Urinary bladder (tissue), 4 donors: ENCODE data around the gene CORIN. TPM values are rescaled to one million over a fixed set of nuclear protein-coding genes. Genes with fewer than 3 reads are reported as not detected.

ENCODE experiments used
- DNase-seq: peaks from one replicate; pipeline ENCODE4 v3.0.0-alpha.2; 2015; ENCODE audit errors: extremely low spot score
- H3K27ac ChIP-seq: one replicate; pipeline ENCODE4 v1.5.1; 2013; ENCODE audit warnings: low read depth, mild to moderate bottlenecking, moderate library complexity
- H3K36me3 ChIP-seq: one replicate; pipeline ENCODE4 v1.6.1; 2013; ENCODE audit warnings: mild to moderate bottlenecking, moderate library complexity; ENCODE audit not compliant: insufficient read depth
- H3K4me1 ChIP-seq: one replicate; pipeline ENCODE4 v1.6.1; 2013; ENCODE audit warnings: mild to moderate bottlenecking, moderate library complexity; ENCODE audit not compliant: insufficient read depth
- H3K4me3 ChIP-seq: one replicate; pipeline ENCODE4 v1.5.1; 2013; ENCODE audit warnings: low read depth, low read length
- WGBS: extraction: QIAGEN DNeasy Blood & Tissue Kit; methylation state at CpG from one replicate; pipeline ENCODE4 v1.1.7; 2013; 5-methylcytosine and 5-hydroxymethylcytosine counted together
- polyA plus RNA-seq: library from polyadenylated mRNA; stranded (reverse); fragments of 200-250 nt; gene quantifications from one replicate; pipeline ENCODE4 v1.2.3, GENCODE V29; 2013
- total RNA-seq: library from RNA; depleted of rRNA; stranded (reverse); fragments of >200 nt; gene quantifications from one replicate; pipeline ENCODE4 v1.2.3, GENCODE V29; 2014
- donor health status: healthy with polysubstance abuse.
- donor health status: healthy.

CORIN gene, protein sequence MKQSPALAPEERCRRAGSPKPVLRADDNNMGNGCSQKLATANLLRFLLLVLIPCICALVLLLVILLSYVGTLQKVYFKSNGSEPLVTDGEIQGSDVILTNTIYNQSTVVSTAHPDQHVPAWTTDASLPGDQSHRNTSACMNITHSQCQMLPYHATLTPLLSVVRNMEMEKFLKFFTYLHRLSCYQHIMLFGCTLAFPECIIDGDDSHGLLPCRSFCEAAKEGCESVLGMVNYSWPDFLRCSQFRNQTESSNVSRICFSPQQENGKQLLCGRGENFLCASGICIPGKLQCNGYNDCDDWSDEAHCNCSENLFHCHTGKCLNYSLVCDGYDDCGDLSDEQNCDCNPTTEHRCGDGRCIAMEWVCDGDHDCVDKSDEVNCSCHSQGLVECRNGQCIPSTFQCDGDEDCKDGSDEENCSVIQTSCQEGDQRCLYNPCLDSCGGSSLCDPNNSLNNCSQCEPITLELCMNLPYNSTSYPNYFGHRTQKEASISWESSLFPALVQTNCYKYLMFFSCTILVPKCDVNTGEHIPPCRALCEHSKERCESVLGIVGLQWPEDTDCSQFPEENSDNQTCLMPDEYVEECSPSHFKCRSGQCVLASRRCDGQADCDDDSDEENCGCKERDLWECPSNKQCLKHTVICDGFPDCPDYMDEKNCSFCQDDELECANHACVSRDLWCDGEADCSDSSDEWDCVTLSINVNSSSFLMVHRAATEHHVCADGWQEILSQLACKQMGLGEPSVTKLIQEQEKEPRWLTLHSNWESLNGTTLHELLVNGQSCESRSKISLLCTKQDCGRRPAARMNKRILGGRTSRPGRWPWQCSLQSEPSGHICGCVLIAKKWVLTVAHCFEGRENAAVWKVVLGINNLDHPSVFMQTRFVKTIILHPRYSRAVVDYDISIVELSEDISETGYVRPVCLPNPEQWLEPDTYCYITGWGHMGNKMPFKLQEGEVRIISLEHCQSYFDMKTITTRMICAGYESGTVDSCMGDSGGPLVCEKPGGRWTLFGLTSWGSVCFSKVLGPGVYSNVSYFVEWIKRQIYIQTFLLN
- total RNA-seq (20.9 TPM), polyA plus RNA-seq (8.6 TPM)

DNA sequence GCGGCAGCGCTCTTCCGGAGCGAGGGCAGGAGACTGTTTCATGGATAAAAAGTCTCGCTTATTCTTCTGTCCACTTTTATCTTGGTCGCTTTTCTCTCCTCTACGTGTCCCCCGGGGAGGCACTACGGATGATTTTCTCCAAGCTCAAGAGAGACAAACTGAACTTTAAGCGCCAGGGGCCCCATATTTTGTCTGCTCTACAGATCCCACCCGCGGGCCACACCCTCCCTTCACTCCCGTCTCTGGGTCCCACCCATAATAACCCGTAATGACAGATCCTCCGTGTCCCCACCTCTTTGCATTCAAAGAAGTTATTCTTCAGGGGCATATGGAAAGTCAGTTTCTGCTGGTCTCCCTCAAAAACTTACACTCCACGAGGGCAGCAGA lies at the start of gene CORIN:
TSS of gene CORIN (minus strand) at position 160 of the 387 bp plus-strand sequence. CDS start at position 42, 118 bp downstream.
- Histone ChIP-seq H3K4me3 (peak within 1 kb of the TSS; percentile 47), H3K27ac (no peak within 1 kb of the TSS), H3K4me1 (no peaks in the 10 kb centered on the region), H3K36me3 (no peaks in the 10 kb centered on the region)
- no peak for DNase-seq
- WGBS: 8% methylated on average over 16 of the region's 16 CpGs

DNA sequence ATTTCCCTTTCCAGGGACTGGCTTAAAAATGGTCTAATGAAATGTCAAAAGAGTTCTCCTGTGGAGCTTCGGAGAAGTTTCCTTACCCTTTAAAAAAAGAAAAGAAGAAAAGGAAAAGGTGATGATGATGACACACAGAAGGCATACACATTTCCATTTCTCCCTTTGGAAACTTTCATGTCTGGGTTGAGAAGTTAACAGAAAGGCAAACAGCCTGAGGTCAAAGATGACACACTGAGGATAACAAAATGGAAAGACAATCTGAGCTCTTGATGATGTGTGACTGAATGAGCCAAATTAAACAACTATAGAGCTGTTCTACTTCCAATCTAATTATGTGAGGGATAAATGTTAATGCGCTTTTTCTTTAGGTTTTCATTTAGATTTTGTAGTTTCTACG lies 44.4 kb upstream of the CORIN start:
- Histone ChIP-seq H3K36me3 (peaks cover 9% of the 10 kb centered on the region), H3K4me1 (no peaks in the 10 kb centered on the region), H3K4me3 (no peak overlapping the region), H3K27ac (no peak overlapping the region)
- DNase-seq: no peak
- 87% methylated on average over 3 of the region's 3 CpGs for WGBS

DNA sequence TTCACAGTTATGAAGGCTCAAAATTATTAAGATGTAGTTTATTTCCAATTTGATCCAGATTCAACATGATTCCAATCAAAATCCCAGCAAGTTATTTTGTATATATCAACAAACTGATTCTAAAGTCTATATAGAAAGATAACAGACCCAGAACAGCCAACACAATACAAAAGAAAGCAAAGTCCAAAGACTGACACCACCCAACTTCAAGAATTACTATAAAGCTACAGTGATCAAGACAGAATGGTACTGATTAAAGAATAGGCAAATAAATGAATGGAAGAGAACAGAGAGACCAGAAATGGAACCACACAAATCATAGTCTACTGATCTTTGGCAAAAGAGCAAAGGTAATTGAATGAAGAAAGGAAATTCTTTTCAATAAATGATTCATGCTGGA lies 41.6 kb upstream of the CORIN start:
- Histone ChIP-seq H3K4me1 (no peaks in the 10 kb centered on the region), H3K4me3 (no peak overlapping the region), H3K36me3 (peaks cover 5% of the 10 kb centered on the region), H3K27ac (no peak overlapping the region)
- no peak for DNase-seq

DNA sequence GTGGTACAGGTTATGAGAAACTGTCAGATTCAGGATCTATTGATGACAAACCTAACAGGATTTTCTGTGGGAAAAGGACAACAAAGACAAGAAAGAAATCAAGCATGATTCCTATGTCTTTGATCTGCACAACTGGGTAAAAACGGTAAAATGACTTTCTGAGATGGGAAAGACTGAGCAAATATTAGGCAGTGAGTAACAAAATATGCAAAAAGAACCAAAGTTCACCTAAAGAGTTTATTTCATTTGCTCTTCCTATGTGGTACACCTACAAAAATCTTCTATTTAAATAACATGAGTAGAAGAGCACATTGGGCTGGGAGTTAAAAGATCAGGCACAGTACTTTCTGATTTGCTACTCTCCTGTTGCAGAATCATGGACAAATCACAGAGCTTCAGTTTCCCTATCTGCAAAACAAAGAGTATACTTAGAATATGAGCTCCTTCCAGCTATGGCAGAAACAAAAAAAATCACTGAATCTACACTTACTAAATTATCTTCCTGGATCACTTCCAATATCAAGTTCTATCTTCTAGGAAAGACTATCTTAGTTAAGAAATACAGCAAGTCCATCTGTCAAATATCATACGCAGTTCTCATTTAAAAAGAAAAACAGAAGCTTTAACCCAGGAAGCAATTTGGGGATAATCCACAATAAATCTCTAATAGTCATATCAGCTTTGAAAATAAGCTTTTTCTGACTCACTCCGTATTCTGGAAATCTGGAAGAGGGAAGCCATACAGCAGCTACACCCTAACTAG lies 39.1 kb upstream of the CORIN start:
- Histone ChIP-seq H3K4me1 (no peaks in the 10 kb centered on the region), H3K27ac (no peak overlapping the region), H3K4me3 (no peak overlapping the region), H3K36me3 (peaks cover 4% of the 10 kb centered on the region)
- DNase-seq: no peak
- WGBS: 80% methylated on average over 3 of the region's 3 CpGs

DNA sequence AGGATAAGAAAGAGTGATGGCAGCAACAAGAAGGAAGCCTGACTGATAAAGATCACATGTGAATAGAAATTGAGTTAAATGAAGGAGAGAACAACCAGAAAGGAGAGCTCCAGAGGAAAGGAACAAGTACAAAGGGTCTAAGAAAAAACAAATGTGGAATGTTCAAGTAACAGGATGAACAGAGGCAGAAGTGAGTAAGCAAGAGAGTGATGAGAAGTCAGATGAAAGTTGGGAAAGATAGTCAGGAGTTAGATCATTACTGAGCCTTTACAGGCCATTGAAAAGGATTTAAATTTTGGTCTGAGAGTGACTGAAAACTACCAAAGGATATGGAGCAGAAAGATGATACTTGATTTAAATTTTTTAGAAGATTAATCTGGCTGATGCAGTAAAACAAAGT lies 38.4 kb upstream of the CORIN start:
- H3K4me3 ChIP-seq: no peak overlapping the region
- H3K27ac ChIP-seq: no peak overlapping the region
- no peaks in the 10 kb centered on the region for H3K4me1 ChIP-seq
- no peak for DNase-seq
- peaks cover 6% of the 10 kb centered on the region for H3K36me3 ChIP-seq

DNA sequence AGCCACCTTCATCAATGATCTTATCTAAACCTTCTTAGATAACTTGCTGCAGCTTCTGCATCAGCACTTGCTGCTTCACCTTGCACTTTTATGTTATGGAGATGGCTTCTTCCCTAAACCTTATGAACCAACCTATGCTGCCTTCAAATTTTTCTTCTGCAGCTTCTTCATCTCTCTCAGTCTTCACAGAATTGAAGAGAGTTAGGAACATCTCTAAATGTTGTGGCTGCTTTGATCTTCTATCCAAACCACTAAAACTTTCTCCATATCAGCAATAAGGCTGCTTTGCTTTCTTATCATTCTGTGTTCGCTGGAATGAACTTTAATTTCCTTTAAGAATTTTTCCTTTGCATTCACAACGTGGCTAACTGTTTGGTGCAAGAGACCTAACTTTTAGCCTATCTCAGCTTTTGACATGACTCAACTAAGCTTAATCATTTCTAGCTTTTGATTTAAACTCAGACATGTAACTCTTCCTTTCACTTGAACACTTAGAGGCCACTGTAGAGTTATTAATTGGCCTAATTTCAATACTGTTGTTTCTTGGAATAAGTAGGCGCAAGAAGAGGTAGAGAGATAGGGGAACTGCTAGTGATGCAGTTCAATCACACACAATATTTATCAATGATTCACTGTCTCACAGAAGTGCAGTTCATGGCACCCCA lies 36.1 kb upstream of the CORIN start:
- Histone ChIP-seq H3K4me1 (no peaks in the 10 kb centered on the region), H3K27ac (no peak overlapping the region), H3K36me3 (peaks cover 7% of the 10 kb centered on the region), H3K4me3 (no peak overlapping the region)
- 98% methylated on average over 3 of the region's 3 CpGs for WGBS
- DNase-seq: no peak

DNA sequence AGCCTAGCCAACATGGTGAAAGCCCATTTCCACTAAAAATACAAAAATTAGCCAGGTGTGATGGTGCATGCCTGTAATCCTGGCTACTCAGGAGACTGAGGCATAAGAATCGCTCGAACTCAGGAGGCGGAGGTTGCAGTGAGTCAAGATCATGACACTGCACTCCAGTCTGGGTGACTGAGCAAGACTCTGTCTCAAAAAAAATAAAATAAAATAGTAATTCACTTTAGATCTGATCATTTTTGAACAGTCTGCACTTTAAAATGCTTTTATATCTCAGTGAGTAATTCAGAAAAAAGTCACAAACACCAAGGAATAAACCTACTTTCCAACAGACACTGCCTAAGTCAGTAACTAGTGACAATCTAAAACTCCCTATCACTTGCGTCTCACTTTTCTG lies 25.6 kb upstream of the CORIN start:
- 85% methylated on average over 4 of the region's 4 CpGs for WGBS
- Histone ChIP-seq H3K36me3 (no peaks in the 10 kb centered on the region), H3K27ac (no peak overlapping the region), H3K4me3 (no peak overlapping the region), H3K4me1 (no peaks in the 10 kb centered on the region)
- DNase-seq: no peak

DNA sequence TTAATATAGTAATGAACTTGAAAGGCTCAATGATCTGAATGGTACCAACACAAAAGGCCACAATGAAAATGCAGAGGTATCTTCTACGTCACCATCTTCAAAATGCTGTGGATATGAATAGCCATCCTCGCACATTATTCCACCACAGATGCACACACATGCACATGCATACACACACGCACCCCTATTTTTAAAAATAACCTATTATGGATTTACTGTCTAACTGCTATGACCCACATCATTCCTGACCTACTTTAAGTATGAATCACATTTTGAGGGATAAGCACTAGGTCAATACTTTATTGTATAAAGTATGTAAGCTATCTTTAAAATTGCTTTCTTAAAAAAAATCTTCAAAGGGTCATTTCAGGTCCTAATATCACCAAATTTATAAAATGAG lies 24.4 kb upstream of the CORIN start:
- Histone ChIP-seq H3K36me3 (peaks cover 1% of the 10 kb centered on the region), H3K4me1 (no peaks in the 10 kb centered on the region), H3K4me3 (no peak overlapping the region), H3K27ac (no peak overlapping the region)
- 97% methylated on average over 3 of the region's 3 CpGs for WGBS
- no peak for DNase-seq

DNA sequence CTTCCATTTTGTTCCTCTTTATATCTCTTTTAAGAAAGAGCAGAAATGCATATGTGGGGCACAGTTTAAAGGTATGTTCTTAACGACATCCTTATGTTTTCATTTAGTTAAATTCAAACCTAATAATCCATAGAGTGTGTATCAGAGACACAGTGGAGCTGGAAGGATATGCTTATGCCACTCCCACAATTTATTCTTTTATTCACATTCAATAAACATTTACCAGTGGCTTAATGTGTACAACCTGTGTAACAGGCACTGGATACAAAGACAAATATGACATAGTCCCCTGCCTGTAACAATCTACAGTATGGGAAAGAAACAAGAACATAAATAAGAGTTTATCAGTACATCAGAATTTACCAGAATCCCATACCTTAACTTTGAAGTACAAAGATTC lies 22.4 kb upstream of the CORIN start:
- WGBS: 92% methylated on average over 1 of the region's 1 CpG
- H3K4me1 ChIP-seq: no peaks in the 10 kb centered on the region
- H3K36me3 ChIP-seq: peaks cover 1% of the 10 kb centered on the region
- no peak for DNase-seq
- no peak overlapping the region for H3K27ac ChIP-seq
- no peak overlapping the region for H3K4me3 ChIP-seq

DNA sequence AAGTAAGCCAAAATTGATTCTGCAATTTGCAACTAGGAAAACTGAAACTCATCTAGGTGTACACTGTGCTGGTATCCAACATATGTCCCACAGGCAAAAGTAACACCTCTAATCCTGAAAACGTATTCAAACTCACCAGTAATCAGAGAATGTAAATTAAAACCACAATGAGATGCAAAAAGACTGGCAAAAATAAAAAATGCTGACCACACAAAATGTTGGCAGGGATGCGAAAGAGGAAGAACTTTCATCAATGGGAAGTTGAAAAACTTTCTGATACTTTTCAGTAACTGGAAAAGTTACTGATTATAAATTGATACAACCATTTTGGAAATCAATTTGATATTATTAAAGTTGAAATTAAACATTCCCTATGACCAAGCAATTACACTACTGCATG lies 20.1 kb upstream of the CORIN start:
- no peak for DNase-seq
- H3K4me1 ChIP-seq: no peaks in the 10 kb centered on the region
- peaks cover 1% of the 10 kb centered on the region for H3K36me3 ChIP-seq
- H3K4me3 ChIP-seq: no peak overlapping the region
- no peak overlapping the region for H3K27ac ChIP-seq
- 91% methylated on average over 2 of the region's 2 CpGs for WGBS

DNA sequence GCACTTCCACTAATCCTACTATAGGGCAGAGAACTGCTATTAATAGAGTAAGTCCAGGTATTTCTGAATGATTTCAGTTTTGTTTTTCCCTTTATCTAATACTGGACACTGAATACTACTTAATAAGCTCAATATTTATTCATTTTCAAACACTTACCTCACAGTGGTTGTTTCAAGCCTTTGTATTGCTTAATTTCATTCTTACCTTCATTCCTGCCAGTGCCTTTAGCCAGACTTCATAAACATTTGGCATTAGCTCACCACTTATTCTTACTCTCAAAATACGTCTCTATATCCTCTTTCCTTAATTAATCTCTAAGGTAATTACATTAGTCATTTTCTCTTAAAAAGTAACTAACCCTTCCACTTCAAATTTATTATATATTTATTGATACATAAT lies 18.8 kb upstream of the CORIN start:
- no peak for DNase-seq
- no peak overlapping the region for H3K27ac ChIP-seq
- no peak overlapping the region for H3K4me3 ChIP-seq
- no peaks in the 10 kb centered on the region for H3K4me1 ChIP-seq
- 92% methylated on average over 1 of the region's 1 CpG for WGBS
- H3K36me3 ChIP-seq: peaks cover 1% of the 10 kb centered on the region

DNA sequence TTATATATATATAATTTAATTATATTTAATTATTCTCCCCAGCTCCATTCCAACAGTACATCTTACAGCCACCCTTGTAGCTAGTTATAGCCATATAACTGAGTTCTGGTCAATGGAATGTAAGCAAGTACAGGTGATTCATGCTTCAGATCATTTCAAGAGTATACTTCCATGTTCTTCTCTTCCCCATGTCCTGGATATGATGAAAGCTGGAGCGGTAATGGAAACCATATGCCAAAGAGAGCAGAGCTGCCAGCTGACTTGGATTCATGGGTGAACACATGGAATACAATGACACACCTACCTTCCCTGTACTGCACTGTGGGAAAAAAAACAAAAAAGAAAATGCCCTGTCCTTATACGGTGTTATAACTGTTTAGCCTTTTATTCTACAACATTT lies 17.5 kb upstream of the CORIN start:
- Histone ChIP-seq H3K4me3 (no peak overlapping the region), H3K36me3 (peaks cover 1% of the 10 kb centered on the region), H3K27ac (no peak overlapping the region), H3K4me1 (no peaks in the 10 kb centered on the region)
- 96% methylated on average over 2 of the region's 2 CpGs for WGBS
- no peak for DNase-seq

DNA sequence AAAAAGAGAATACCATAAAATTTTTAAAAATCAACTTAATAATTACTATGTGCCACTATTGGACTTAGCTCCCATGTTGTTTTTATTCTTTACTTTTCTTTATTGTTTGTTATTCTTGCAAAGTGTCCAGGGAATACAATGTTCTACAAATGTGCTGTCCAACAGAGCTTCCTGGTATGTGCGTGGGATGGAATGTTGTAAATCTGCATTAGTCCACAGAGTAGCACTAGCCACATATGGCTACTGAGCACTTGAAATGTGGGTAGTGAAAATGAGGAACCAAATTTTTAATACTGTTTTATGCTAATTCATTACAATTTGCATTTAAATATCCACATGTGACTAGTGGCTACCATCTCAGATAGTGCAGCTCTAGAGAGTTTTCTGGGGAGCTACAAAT lies 14.3 kb upstream of the CORIN start:
- Histone ChIP-seq H3K4me3 (no peak overlapping the region), H3K27ac (no peak overlapping the region), H3K4me1 (no peaks in the 10 kb centered on the region), H3K36me3 (no peaks in the 10 kb centered on the region)
- 52% methylated on average over 1 of the region's 1 CpG for WGBS
- no peak for DNase-seq
